Neural progenitor cell (in vitro differentiated cells): Measurements from ENCODE around the gene FN3K. TPM values are rescaled to one million over a fixed set of nuclear protein-coding genes. Genes with fewer than 3 reads are reported as not detected.

Source experiments
- DNase-seq: peaks from one replicate; pipeline ENCODE4 v3.0.0-alpha.2; 2016; ENCODE audit warnings: low spot score
- H2AFZ ChIP-seq: fragments of 200-600 bp; sonication (generic); replicated peaks from 2 replicates; pipeline ENCODE4 v1.6.1; 2016; ENCODE audit warnings: antibody characterized with exemption
- H3F3A ChIP-seq: fragments of 200-600 bp; sonication (generic); 2 replicates; pipeline ENCODE4 v1.6.1; 2016; ENCODE audit warnings: antibody characterized with exemption, low read depth
- H3K27ac ChIP-seq: fragments of 200-600 bp; sonication (generic); 2 replicates; pipeline ENCODE4 v1.5.1; 2016; ENCODE audit warnings: mild to moderate bottlenecking
- H3K27me3 ChIP-seq: fragments of 200-600 bp; sonication (generic); 2 replicates; pipeline ENCODE4 v1.6.1; 2016; ENCODE audit warnings: mild to moderate bottlenecking, moderate library complexity
- H3K36me3 ChIP-seq: fragments of 200-600 bp; sonication (generic); 2 replicates; pipeline ENCODE4 v1.5.1; 2016
- H3K4me1 ChIP-seq: fragments of 200-600 bp; sonication (generic); 2 replicates; pipeline ENCODE4 v1.6.1; 2016; ENCODE audit warnings: mixed run types
- H3K4me2 ChIP-seq: fragments of 200-600 bp; sonication (generic); 2 replicates; pipeline ENCODE4 v1.6.1; 2016
- H3K4me3 ChIP-seq: fragments of 200-600 bp; sonication (generic); 2 replicates; pipeline ENCODE4 v1.5.1; 2016
- H3K79me2 ChIP-seq: fragments of 200-600 bp; sonication (generic); 2 replicates; pipeline ENCODE4 v1.6.1; 2016; ENCODE audit warnings: low read depth
- H3K9ac ChIP-seq: fragments of 200-600 bp; sonication (generic); 2 replicates; pipeline ENCODE4 v1.6.1; 2016
- H3K9me3 ChIP-seq: fragments of 200-600 bp; sonication (generic); 2 replicates; pipeline ENCODE4 v1.5.1; 2016; ENCODE audit warnings: low read depth
- H4K20me1 ChIP-seq: fragments of 200-600 bp; sonication (generic); 2 replicates; pipeline ENCODE4 v1.6.1; 2016; ENCODE audit warnings: low read depth
- H3K27ac Mint-ChIP-seq: 3 replicates; pipeline ENCODE4 v1.8.0; 2021; ENCODE audit warnings: mixed read lengths
- H3K27me3 Mint-ChIP-seq: 2 replicates; pipeline ENCODE4 v1.8.0; 2022; ENCODE audit warnings: low read depth, mild to moderate bottlenecking, inconsistent platforms, moderate library complexity, mixed read lengths; ENCODE audit not compliant: insufficient read depth
- H3K36me3 Mint-ChIP-seq: 3 replicates; pipeline ENCODE4 v1.8.0; 2021; ENCODE audit warnings: mixed read lengths
- H3K4me1 Mint-ChIP-seq: 3 replicates; pipeline ENCODE4 v1.8.0; 2021; ENCODE audit warnings: mixed read lengths
- H3K4me3 Mint-ChIP-seq: 3 replicates; pipeline ENCODE4 v1.8.0; 2021; ENCODE audit warnings: mild to moderate bottlenecking, moderate library complexity, mixed read lengths
- H3K9me3 Mint-ChIP-seq: 3 replicates; pipeline ENCODE4 v1.8.0; 2020; ENCODE audit warnings: mixed read lengths
- CTCF ChIP-seq: fragments of 200-600 bp; sonication (generic); IDR thresholded peaks from 2 replicates; pipeline ENCODE4 v1.5.1; 2017; ENCODE audit warnings: antibody characterized with exemption, mild to moderate bottlenecking
- EZH2 ChIP-seq: fragments of 200-600 bp; sonication (generic); IDR thresholded peaks from 2 replicates; pipeline ENCODE4 v1.6.1; 2017; ENCODE audit warnings: antibody characterized with exemption, mild to moderate bottlenecking, moderate library complexity
- EZH2phosphoT487 ChIP-seq: fragments of 200-600 bp; sonication (generic); IDR thresholded peaks from 2 replicates; pipeline ENCODE4 v1.6.1; 2017; ENCODE audit warnings: antibody characterized with exemption
- total RNA-seq: library from RNA; depleted of rRNA; stranded (reverse); fragments of >200 nt; gene quantifications from 2 replicates; pipeline ENCODE4 v1.2.3, GENCODE V29; 2015; ENCODE audit warnings: low replicate concordance

Gene FN3K
- total RNA-seq, 1 donor from 2014 or later: 3.3 TPM

DNA sequence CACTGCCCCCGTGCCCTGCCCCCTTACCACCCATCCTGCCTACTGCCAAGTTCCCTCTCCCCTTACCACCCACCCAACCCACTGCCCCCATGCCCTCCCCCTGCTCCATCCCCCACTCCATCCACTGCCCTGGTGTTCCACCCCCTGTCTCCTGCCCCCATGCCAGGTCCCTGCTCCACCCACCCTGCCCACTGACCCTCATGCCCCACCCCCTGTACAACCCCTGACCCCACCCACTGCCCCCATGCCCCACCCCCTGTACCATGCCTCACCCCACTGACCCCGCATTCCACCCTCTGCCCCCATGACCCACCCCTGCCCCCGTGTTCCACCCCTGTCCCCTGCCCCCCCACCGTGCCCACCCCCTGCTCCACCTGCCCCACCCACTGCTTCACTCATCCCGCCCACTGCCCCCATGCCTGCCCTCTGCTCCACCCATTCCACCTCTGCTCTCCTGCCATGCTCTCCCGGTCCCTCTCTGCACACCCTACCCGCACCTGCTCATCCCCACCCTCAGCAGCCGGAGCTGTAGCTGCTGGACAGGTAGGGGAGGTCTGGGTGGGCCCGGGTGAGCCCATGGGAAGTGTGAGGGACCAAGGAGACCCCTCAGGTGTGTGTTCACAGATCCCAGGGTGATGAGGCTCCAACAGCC is 26.3 kb upstream of the FN3K start:
- H3K4me3 Mint-ChIP-seq: no peak overlapping the region
- H3K27ac Mint-ChIP-seq: no peak overlapping the region
- Histone ChIP-seq H4K20me1 (no peaks in the 10 kb centered on the region), H3K27me3 (no peaks in the 10 kb centered on the region), H3K36me3 (no peaks in the 10 kb centered on the region), H3K27ac (no peak overlapping the region), H3K4me1 (no peaks in the 10 kb centered on the region), H3K4me3 (no peak overlapping the region), H3K4me2 (no peak overlapping the region), H3K9ac (no peak overlapping the region), H3K9me3 (no peaks in the 10 kb centered on the region), H3F3A (no peaks in the 10 kb centered on the region), H2AFZ (no peak overlapping the region), H3K79me2 (no peaks in the 10 kb centered on the region)
- DNase-seq: no peak
- H3K4me1 Mint-ChIP-seq: peaks cover 5% of the 10 kb centered on the region
- no peaks in the 10 kb centered on the region for H3K36me3 Mint-ChIP-seq
- TF ChIP-seq CTCF (no peak), EZH2phosphoT487 (no peak), EZH2 (no peak)
- H3K27me3 Mint-ChIP-seq: peaks cover 10% of the 10 kb centered on the region
- no peaks in the 10 kb centered on the region for H3K9me3 Mint-ChIP-seq

DNA sequence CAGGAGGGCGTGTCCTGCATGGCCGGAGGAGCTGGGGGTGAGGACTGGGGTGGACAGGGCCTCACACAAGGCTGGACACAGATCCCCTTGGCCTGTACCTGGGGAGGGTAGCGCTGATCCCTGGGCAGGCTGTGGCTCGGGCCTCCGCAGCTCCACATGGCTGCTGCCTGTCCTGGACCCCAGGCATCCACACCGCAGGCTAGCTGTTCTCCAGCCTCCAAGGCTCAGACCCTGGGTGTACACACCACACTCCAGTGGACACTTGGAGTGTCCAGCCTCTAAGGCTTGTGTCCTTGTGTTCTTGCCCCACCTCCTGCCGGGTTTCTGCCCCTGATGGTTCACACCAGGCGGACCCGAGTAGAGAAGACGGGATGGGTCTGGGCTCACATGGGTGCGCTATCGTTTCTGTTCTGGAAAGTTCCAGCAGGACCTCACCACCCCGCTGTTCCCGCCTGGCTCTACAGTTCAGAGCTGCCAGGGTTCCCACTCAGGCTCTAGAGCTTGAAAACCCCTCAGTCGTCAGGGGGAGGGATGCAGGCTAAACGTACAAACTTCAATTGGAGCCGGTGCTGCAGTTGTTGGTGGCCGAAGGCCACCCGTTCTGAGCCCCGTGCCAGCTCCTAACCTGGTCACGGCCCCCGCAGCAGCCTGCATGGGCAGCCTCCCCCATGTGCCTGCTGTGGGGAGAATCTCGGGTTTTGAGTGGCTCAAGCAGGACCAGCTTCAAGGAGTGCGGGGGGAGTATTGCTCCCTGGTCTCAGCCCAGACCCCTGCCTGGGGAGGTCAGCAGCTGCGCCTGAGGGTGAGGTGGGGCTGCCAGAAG is 25.5 kb upstream of the FN3K start:
- Mint-ChIP-seq H3K4me1 (peaks cover 5% of the 10 kb centered on the region), H3K27me3 (peaks cover 10% of the 10 kb centered on the region), H3K4me3 (no peak overlapping the region), H3K36me3 (no peaks in the 10 kb centered on the region), H3K9me3 (no peaks in the 10 kb centered on the region), H3K27ac (no peak overlapping the region)
- TF ChIP-seq EZH2phosphoT487: no peak
- no peak for TF ChIP-seq EZH2
- no peak for TF ChIP-seq CTCF
- no peak for DNase-seq
- Histone ChIP-seq H3F3A (no peaks in the 10 kb centered on the region), H3K27ac (no peak overlapping the region), H3K27me3 (no peaks in the 10 kb centered on the region), H3K9ac (no peak overlapping the region), H4K20me1 (no peaks in the 10 kb centered on the region), H3K4me3 (no peak overlapping the region), H3K4me1 (no peaks in the 10 kb centered on the region), H3K36me3 (no peaks in the 10 kb centered on the region), H3K79me2 (no peaks in the 10 kb centered on the region), H3K9me3 (no peaks in the 10 kb centered on the region), H2AFZ (no peak overlapping the region), H3K4me2 (no peak overlapping the region)

- no peaks in the 10 kb centered on the region for H3K27me3 ChIP-seq
- H3K9ac ChIP-seq: no peak overlapping the region
- Mint-ChIP-seq H3K27me3 (peaks cover 6% of the 10 kb centered on the region), H3K27ac (no peak overlapping the region), H3K36me3 (no peaks in the 10 kb centered on the region), H3K4me1 (peaks cover 8% of the 10 kb centered on the region), H3K9me3 (no peaks in the 10 kb centered on the region), H3K4me3 (no peak overlapping the region)
- H4K20me1 ChIP-seq: no peaks in the 10 kb centered on the region
- no peak overlapping the region for H3K27ac ChIP-seq
- no peaks in the 10 kb centered on the region for H3K9me3 ChIP-seq
- H3K36me3 ChIP-seq: no peaks in the 10 kb centered on the region
- no peak overlapping the region for H3K4me2 ChIP-seq
- H3F3A ChIP-seq: no peaks in the 10 kb centered on the region
- no peaks in the 10 kb centered on the region for H3K79me2 ChIP-seq
- DNase-seq: peak; percentile 26
- H3K4me3 ChIP-seq: no peak overlapping the region
- no peak for TF ChIP-seq CTCF
- no peak for TF ChIP-seq EZH2
- no peak for TF ChIP-seq EZH2phosphoT487
- H2AFZ ChIP-seq: no peak overlapping the region
- no peaks in the 10 kb centered on the region for H3K4me1 ChIP-seq
Measured at GRCh38 chr17:82710499-82711232, 24.7 kb upstream of the FN3K start.
